Frontal cortex (tissue), 4 donors: ENCODE results near the gene NAGPA. TPM values are rescaled to one million over a fixed set of nuclear protein-coding genes. Genes with fewer than 3 reads are reported as not detected.

Source experiments
- DNase-seq, 2 donors: peaks; one replicate each; pipeline ENCODE4 v3.0.0; 2012; ENCODE audit warnings: low spot score in 2 of 2
- FAIRE-seq: peaks from 2 replicates; lab custom pipeline; 2012; peaks lifted over from hg19 to GRCh38; lab: Jason Lieb, UNC
- total RNA-seq: library from RNA; depleted of rRNA; stranded (reverse); fragments of >200 nt; gene quantifications from one replicate; pipeline ENCODE4 v1.2.3, GENCODE V29; 2014
- donor health status: control.
- donor health status: control.
- donor health status: control.

The NAGPA gene
- total RNA-seq, 1 donor from 2014 or later: 14.7 TPM

DNA sequence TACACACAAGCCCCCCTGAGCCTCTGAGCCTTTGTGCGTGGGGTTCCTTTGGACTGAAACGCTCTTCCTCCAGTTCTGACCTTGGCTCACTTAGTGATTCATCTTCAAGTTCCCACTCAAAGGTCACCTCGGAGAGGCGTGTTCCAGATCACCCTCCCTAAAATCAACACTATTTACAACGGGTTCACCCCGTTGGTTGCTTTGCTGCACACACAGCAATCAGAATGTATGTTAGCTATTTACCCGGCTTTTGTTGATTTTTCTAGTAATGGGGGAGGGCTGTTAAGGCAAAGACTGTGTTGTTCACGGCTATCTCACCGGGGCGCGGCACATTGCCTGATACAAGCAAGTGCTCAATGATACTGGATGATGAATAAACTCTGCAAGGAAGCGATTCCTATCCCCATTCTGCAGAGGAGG is 977 bp downstream of the NAGPA start:
- DNase-seq: no peak
- no peak for FAIRE-seq

DNA sequence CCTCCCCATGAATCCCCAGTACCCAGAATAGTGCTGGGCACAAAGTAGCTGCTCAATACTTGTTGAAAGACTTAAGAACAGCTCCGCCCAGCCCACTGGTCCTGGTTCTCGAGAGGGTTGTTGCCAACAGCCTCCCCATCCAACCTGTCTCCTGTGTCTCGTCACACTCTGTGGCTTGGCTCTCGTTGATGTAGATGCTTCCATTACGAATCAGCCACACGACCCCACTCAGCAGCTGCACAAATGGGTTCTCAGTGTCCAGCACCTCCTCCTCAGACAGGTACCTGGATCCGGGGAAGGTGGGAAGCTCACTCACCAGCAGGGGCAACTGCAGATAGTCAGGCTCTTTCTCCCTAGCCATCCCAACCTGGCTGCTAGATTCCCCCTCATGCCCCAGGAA is 2.1 kb downstream of the NAGPA start:
- FAIRE-seq: no peak
- DNase-seq: no peak

DNA sequence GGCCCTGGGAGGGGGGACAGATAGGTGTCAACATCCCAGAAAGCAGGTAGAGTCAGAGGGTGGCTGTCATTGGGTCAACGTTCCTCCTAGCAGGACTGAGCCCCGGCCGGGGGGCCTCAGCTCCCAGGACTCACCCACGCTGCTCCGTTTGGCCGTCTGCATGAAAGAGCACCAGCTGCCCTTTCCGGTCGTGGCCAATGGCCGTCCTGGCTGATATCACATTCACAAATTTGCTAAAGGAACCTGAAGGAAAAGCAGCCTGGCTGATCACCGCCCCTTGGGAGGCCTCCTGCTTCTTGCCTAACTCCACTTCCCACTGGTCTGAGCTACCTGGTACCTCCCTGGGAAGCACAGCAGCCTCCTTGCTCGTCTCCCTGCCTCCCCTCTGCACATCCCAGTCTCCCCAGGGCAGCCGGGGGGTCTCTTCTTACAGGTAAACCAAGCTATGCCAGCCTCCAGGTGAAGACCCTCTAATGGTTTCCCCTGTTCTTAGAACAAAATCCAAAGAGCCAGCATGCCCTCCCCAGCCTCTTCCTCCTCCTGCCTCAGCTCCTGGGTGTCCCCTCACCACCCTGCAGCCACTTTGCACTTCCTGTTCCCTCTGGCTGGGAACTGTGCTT is 3.4 kb downstream of the NAGPA start:
- FAIRE-seq (no peak), DNase-seq (no peak)

DNA sequence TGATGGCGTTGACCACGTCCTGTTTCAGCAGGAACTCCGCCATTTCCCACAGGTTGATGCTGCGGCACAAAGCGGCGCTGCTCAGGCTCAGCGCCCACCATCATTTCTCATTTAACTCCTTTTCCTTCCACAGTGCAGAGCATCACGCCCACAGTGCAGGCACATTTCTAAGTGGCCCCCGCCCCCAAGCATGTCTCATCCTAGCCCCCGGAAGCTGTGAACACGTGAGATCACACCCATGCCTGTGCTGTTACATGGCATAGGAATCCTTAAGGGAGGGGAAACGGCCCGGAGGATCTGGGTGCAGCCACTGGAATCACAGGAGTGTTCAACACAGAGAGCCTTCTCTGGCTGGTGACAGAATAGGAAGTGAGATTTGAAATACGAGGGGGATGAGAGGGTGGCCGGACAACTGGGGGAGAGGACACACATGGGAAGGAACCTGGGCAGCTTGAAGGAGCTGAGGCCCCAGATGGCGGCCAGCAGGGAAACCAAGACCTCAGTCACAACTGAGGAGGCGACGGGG is 4.7 kb downstream of the NAGPA start:
- peak in 1 of 2 donors; percentile 4 for DNase-seq
- FAIRE-seq: no peak

DNA sequence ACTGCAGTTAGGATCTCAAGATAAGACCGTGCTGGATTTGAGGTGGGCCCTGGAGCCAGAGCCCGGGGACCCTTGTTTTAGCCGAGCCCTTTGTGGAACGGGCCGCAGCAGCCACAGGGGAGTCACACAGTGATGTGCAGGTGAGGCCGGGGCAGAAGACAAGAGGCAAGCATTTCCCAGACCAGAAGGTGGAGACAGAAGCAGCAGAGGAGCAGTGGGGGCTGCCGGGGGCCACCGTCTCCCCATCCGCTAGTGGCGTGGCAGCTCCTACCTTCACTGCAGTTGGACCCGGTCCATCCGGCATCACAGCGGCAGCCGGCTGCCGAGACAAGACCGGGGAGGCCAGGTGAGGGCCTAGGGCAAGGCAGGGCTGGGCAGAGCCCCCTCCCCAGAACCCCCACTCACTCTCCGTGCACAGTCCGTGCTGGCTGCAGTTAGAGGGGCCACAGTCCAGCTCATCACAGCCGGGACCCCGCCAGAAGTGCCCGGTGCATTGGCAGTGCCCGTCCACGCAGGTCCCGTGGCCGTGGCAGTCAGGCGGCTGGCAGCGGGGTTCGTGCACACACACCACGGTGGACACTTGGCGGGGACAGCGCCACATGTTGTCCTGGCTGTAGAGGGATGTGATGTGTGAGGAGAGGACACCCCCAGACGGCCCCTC is 6.0 kb downstream of the NAGPA start:
- DNase-seq (no peak), FAIRE-seq (no peak)

DNA sequence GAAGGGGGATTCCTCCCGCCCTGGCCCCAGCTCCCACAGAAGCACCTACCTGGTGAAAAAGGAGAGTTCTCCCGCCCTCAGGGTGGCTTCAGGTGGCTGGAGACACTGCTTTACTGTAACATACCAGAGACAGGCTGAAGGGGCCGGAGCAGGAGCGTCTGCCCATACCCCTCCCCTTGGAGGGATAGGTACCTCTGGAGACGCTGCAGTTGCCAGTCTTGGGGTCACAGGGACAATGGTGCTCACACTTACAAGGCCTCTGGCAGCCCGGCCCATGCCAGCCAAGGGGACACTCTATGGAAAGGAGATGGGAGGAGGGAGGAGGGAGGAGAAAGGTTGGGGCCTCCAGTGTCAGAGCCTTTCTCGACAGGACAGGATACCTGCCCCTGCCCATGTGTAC is 6.6 kb downstream of the NAGPA start:
- FAIRE-seq: no peak

DNA sequence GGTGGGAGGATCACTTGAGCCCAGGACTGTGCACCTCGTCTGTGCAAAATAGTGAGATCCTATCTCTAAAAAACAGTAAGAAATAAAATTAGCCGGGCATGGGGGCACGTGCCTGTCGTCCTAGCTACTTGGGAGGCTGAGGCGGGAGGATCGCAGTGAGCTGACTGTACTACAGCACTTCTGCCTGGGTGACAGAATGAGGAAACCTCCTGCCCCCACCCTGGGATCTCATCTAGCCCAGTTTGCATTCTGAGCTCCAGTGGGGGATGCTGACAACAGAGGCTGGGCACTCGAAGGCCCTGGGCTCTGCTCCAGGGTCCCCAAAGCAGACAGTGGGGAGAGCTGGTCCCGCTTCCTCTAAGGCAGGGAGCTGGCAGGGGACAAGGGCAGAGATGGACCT is 7.1 kb downstream of the NAGPA start:
- DNase-seq: no peak

More for the DNA sequence above, 6.6 kb downstream of the NAGPA start:
- no peak for DNase-seq

DNA sequence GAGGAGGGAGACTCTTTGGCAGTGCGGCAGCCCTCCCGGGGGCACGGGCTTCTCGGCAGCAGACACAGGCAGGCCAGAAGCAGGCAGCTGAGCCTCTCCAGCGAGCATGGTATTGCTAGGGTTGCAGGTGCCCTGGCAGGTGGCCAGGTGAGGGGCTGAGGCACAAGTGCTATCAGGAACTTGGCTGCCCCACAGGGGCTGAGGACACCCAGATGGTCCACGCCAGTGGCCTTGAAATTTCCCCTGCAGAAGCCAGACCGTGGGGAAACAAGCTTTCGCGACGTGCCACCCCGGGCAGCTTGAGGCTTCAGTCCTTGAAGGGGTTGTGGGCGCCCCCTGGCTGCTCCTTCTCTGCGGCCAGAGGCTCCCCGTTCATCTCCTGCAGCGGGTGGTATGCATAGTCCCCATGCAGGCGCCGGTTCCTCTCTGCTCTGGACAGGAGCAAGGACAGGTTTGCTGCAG is 8.5 kb downstream of the NAGPA start:
- FAIRE-seq: no peak
- DNase-seq: peak in 1 of 2 donors; percentile 65

More for the DNA sequence above, 7.1 kb downstream of the NAGPA start:
- no peak for FAIRE-seq

DNA sequence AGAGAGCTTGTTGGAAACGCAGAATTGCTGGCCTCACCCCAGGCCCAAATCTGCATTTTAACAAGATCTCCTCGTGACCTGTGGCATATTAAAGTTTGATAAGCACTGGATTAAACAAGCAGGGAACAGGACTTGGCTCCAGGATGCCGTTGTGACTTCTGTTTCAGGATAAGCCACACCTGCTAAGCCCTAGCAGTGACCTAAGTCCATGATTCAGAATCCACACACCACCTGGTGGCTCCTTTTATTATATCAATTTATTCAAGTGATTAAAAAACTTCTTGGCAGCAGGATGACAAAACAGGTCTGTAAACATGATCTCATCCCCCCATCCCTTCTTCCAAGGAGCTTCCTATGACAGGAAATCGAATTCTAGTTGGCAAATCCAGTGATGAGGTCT is 9.1 kb downstream of the NAGPA start:
- FAIRE-seq (no peak), DNase-seq (no peak)

DNA sequence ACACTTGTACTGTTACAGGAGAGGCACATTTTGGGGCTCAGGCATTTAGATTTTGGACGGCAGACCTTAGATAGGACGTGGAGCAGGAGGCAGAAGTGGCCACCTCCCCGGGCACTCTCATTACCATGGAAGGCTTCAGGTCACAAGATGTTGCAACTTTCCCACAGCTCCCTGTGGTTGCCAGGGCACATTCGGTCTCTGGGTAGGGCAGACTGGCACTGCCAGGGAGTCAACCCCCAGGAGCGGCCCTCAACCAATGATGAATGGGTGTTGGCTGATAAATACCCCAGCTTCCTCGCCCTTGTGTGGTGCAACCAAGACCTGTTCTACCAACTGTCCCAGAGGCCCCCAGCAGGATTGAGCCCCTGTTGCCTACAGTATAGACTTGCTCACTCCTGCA is 11.2 kb downstream of the NAGPA start:
- FAIRE-seq (no peak), DNase-seq (no peak)

DNA sequence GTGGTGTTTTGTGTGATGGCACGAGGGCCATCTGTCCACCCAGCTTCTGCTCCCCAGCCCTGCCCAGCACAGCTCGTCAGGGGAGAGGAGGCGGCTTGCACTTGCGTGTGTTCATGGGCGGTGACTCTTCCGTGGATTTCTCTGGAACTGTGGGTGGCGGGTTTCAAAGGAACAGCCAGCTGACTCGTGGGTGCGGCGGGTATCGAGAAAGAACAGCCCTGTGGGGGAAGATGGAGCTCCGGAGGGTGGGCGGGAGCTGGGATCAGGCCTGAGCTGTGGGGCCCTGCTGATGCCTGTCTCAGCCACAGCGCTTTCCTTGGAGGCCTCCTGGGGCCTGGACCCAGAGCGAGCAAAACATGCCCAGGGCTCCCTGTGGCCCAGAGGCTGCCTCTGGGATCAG is 13.2 kb downstream of the NAGPA start:
- FAIRE-seq (no peak), DNase-seq (no peak)

DNA sequence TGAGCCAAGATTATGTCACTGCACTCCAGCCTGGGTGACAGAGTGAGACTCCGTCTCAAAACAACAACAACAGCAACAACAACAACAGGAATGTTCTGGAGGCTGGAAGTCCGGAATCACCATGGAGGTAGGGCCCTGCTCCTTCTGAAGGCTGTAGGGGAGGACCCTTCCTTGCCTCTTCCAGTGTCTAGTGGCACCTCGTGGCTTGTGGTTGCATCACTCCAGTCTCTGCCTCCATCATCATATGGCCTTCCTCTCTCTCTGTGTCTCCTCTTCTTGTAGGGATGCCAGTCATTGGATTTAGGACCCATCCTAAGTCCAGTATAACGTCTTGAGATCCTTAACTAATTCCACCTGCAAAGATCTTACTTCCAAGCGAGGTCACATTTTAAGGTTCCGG is 14.0 kb downstream of the NAGPA start:
- DNase-seq (no peak), FAIRE-seq (no peak)

DNA sequence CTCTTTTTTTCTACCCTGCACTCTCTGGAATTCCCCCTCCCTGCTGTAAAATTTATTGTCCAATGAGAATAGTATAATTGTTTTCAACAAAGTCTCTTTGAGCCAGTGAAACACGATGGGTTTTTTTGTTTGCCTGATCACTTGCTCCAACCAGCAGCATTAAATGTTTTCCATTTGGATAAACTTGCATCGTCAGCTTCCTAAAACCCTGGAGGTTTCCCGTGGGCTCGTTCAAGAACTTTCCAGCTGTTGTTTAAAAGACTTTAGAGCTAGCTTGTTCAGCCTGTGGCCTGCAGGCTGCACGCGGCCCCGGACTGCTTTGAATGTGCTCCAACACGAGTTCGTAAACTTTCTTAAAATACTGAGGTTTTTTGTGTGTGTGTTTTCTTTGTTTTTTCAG is 14.9 kb downstream of the NAGPA start:
- FAIRE-seq (peak; percentile 77), DNase-seq (no peak)

DNA sequence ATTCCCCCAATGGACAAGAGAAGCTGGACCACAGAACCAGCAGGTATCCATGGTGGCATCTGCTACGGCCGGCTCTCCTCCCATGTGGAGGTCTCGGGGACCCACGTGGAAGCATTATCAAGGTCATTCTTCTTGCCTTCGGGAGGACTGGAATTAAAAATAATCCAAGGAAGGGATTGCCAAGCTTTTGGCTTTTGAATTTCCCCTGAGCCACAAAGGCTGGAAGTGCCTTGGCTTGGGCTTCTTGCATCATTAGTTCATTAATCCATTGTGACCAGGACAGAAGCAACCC is 16.1 kb downstream of the NAGPA start:
- DNase-seq: no peak
- FAIRE-seq: no peak

DNA sequence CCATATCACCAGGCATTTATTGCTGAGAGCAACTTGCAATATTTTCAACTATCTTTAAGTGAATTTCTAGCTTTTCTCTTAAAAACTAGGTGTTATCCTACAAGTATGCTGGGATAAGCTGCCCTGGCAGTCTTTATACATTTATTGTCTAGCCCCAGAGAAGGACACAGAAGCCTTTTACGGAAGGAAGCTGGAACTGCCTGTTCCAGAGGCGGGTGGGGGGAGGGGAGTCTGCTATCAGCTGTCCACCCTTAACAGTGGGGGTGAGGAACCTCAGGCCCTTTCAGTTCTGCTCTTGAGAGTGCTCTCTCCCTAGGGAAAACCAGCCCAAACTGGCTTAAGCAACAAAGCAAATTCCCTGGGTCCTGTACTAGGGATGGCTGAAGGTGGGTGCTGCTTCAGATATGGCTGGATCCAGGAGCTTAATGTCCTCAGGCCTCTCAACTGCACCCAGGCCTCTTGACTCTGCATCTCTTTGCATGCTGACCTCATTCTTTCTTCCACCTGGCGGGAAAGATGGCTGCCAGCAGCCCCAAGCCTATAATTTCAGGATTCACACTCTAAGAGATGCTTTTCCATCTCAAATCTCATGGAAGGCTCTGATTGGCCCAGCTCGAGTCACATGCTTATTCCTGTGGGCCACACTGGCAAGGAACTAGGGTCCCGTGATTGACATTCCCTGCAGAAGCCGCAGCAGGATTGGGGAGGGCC is 16.6 kb downstream of the NAGPA start:
- no peak for DNase-seq
- no peak for FAIRE-seq

DNA sequence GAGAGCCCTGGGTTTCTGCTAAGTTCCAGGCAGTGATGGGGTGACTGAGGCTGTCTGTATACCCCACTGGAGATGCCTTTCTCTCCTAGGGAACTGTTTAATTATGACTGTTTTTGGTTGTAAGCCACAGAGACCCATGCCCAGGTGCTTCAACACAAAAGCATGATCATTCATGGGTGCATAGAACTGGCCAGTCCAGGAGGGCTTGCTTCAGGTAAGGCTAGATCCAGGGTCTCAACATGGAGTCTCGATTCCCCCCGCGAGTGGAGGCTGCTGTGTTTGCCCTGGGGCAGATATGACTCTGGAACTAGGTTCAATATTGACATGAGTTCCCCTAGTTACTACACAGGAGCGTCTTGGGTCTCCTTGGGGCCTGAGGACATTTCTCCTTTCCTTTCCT is 17.8 kb downstream of the NAGPA start:
- FAIRE-seq: no peak
- DNase-seq: no peak

DNA sequence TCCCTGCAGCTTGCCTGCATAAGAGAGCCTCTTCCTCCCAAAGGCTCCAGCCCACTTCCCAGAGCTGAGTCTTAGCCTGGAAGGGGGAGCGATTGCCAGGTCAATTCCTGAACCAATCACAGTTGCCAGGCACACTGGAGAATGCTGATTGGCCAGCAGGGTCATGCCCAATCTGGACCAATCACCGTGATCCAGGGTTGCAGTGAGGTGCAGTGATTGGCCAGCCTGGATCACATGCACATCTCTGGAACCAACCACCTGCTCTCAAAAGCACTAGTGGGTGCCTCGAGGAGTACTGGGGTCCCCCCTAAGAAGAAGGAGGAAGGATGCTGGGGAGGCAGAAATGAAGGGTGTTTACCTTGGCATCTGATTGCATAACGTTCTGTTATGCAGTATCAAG is 18.4 kb downstream of the NAGPA start:
- FAIRE-seq: no peak
- no peak for DNase-seq

DNA sequence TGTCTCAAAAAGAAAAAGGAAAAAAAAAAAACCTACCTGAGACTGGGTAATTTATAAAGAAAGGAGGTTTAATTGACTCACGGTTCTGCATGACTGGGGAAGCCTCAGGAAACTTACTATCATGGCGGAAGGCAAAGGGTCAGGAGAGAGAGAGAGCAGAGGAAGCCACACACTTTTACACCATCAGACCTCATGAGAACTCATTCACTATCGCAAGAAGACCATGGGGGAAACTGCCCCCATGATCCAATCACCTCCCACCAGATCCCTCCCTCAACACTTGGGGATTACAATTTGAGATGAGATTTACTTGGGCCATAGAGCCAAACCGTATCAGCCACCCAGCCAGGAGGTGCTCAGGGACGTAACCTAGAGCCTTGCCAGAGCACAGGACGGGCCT is 20.8 kb downstream of the NAGPA start:
- DNase-seq (no peak), FAIRE-seq (no peak)

DNA sequence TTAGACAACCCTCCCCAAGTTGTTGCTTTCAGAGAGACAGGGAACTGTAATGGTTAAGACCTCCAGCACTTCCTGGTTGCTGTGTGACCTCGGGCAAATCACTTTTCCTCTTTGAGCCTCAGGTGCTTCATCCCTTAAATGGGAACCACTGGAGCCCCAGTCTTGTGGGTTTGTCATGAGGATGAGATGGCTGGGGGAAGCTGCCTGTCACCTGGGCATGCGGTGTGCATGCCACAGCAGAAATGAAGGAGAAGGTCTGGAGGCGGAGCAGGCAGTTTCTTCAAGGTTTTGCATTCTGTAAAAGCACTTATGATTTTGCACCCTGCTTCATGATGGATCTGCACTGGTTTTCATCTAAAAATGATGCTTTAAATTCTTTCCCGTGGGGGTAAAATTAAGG is 22.1 kb downstream of the NAGPA start:
- FAIRE-seq (no peak), DNase-seq (no peak)

DNA sequence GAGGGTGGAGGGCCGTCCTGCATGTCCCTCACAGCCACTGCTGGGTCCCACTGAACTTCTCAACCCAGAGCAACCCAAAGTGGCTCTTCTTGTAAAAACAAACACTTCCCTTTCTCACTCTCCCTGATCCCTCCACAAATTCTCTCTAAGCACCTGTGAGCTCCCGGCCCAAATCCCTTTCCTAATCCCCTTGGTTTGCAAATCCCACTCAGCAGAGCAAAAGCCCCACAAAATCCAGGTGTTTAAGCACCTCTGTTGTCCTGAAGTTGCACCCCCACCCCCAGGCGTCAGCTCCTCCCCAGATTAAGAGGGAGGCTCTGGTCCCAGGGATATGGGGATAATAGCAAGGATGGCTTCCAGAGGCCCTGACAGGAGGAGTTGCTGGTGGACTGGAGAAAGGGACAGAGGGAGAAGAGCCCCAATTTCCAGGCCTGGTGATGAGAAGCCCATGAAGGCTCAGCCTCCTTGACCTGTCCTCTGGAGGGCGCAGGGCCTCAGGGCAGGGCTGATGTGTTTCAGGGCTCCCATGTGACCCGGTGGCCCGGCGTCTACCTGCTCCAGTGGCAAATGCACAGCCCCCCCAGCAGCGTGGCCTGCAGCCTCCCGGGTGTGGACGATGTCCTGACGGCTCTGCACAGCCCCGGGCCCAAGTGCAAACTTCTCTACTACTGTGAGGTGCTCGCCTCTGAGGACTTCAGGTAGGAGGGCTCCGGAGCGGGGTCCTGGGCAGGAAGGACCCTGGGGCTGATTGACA is 23.0 kb downstream of the NAGPA start:
- FAIRE-seq (no peak), DNase-seq (no peak)
